OCI-LY1 (cell line): ENCODE measurements around the gene MCF2L.

Source experiments
- H2AFZ ChIP-seq: fragments of 200-600 bp; sonication (generic), shearing (Covaris generic); 2 replicates; pipeline ENCODE4 v1.6.0; 2014; ENCODE audit warnings: antibody characterized with exemption, mild to moderate bottlenecking, low read length
- H3F3A ChIP-seq: fragments of 200-600 bp; sonication (generic), shearing (Covaris generic); 2 replicates; pipeline ENCODE4 v1.6.0; 2014; ENCODE audit warnings: mild to moderate bottlenecking, antibody characterized with exemption, low read length, moderate library complexity; ENCODE audit not compliant: insufficient read depth
- H3K27ac ChIP-seq: fragments of 200-600 bp; sonication (generic); 2 replicates; pipeline ENCODE4 v1.5.1; 2014; ENCODE audit warnings: low read length, mixed run types, mild to moderate bottlenecking, low read depth; ENCODE audit not compliant: poor library complexity, severe bottlenecking
- H3K27me3 ChIP-seq: fragments of 200-600 bp; sonication (generic); 2 replicates; pipeline ENCODE4 v1.6.0; 2014; ENCODE audit warnings: antibody characterized with exemption, mild to moderate bottlenecking, low read length, moderate library complexity; ENCODE audit not compliant: insufficient read depth
- H3K36me3 ChIP-seq: fragments of 200-600 bp; sonication (generic); 2 replicates; pipeline ENCODE4 v1.6.1; 2014; ENCODE audit warnings: mild to moderate bottlenecking, antibody characterized with exemption, low read length, moderate library complexity, mixed read lengths; ENCODE audit not compliant: insufficient read depth
- H3K4me1 ChIP-seq: fragments of 200-600 bp; sonication (generic); 2 replicates; pipeline ENCODE4 v1.5.1; 2014; ENCODE audit warnings: mild to moderate bottlenecking, low read length, moderate library complexity; ENCODE audit not compliant: insufficient read depth, severe bottlenecking
- H3K4me2 ChIP-seq: fragments of 200-600 bp; sonication (generic), shearing (Covaris generic); 2 replicates; pipeline ENCODE4 v1.6.1; 2014; ENCODE audit warnings: low read length
- H3K4me3 ChIP-seq: fragments of 200-600 bp; sonication (generic); 2 replicates; pipeline ENCODE4 v1.5.1; 2014; ENCODE audit warnings: low read length, low read depth, mild to moderate bottlenecking, mixed read lengths; ENCODE audit not compliant: poor library complexity, severe bottlenecking
- H3K79me2 ChIP-seq: fragments of 200-600 bp; shearing (Covaris generic); 2 replicates; pipeline ENCODE4 v1.6.1; 2016; ENCODE audit warnings: mixed run types, low read length, mixed read lengths; ENCODE audit not compliant: insufficient read depth
- H3K9ac ChIP-seq: fragments of 200-600 bp; sonication (generic), shearing (Covaris generic); 2 replicates; pipeline ENCODE4 v1.6.1; 2014; ENCODE audit warnings: mild to moderate bottlenecking, low read length, mixed read lengths
- H3K9me2 ChIP-seq: fragments of 200-600 bp; sonication (generic), shearing (Covaris generic); 2 replicates; pipeline ENCODE4 v1.6.1; 2014; ENCODE audit warnings: low read depth, mild to moderate bottlenecking, low read length, mixed read lengths
- H3K9me3 ChIP-seq: fragments of 200-600 bp; shearing (Covaris generic); 2 replicates; pipeline ENCODE4 v1.6.1; 2014; ENCODE audit warnings: low read length, mixed read lengths
- H4K20me1 ChIP-seq: fragments of 200-600 bp; sonication (generic), shearing (Covaris generic); 2 replicates; pipeline ENCODE4 v1.6.0; 2016; ENCODE audit warnings: mild to moderate bottlenecking, low read length; ENCODE audit not compliant: insufficient read depth
- CTCF ChIP-seq: fragments of 200-600 bp; sonication (generic), shearing (Covaris generic); IDR thresholded peaks from 2 replicates; pipeline ENCODE4 v1.5.1; 2017; ENCODE audit warnings: mild to moderate bottlenecking, antibody characterized with exemption, low read length, moderate library complexity, mixed read lengths
- EZH2 ChIP-seq: fragments of 200-600 bp; sonication (generic), shearing (Covaris generic); IDR thresholded peaks from 2 replicates; pipeline ENCODE4 v1.8.0; 2017; ENCODE audit warnings: borderline replicate concordance, mixed run types, mild to moderate bottlenecking, antibody characterized with exemption, low read length, moderate library complexity, mixed read lengths

MCF2L gene

GRCh38 chr13:113094410-113094800, 125.4 kb downstream of the MCF2L start:
- Histone ChIP-seq H3K79me2 (no peaks in the 10 kb centered on the region), H3K9me3 (no peaks in the 10 kb centered on the region), H3K36me3 (no peaks in the 10 kb centered on the region), H3F3A (no peaks in the 10 kb centered on the region), H3K27ac (no peak overlapping the region), H3K27me3 (peaks cover 16% of the 10 kb centered on the region; the same call in 1 of the 2 replicates), H3K4me2 (no peak overlapping the region), H4K20me1 (no peaks in the 10 kb centered on the region), H3K4me3 (no peak overlapping the region), H3K9ac (no peak overlapping the region), H2AFZ (no peak overlapping the region), H3K4me1 (no peaks in the 10 kb centered on the region), H3K9me2 (no peaks in the 10 kb centered on the region)
- no peak for TF ChIP-seq CTCF
- TF ChIP-seq EZH2 = no peak

- TF ChIP-seq EZH2 = no peak
- no peak for TF ChIP-seq CTCF
- H3K79me2 ChIP-seq = no peaks in the 10 kb centered on the region
- no peaks in the 10 kb centered on the region for H3K36me3 ChIP-seq
- H3K9me2 ChIP-seq = no peaks in the 10 kb centered on the region
- H3K4me3 ChIP-seq = no peak overlapping the region
- H3K9ac ChIP-seq = no peak overlapping the region
- no peaks in the 10 kb centered on the region for H3F3A ChIP-seq
- H3K27ac ChIP-seq = no peak overlapping the region
- peaks cover 16% of the 10 kb centered on the region; the same call in 1 of the 2 replicates for H3K27me3 ChIP-seq
- no peaks in the 10 kb centered on the region for H3K9me3 ChIP-seq
- no peak overlapping the region for H3K4me2 ChIP-seq
- no peaks in the 10 kb centered on the region for H3K4me1 ChIP-seq
- no peaks in the 10 kb centered on the region for H4K20me1 ChIP-seq
- no peak overlapping the region for H2AFZ ChIP-seq
These were observed 126.4 kb downstream of the MCF2L start for GRCh38 chr13:113095146-113096051.

GRCh38 chr13:113096052-113096744, 127.2 kb downstream of the MCF2L start:
- no peak overlapping the region for H3K4me3 ChIP-seq
- no peak overlapping the region for H3K4me2 ChIP-seq
- no peak overlapping the region for H3K9ac ChIP-seq
- no peaks in the 10 kb centered on the region for H3K79me2 ChIP-seq
- H3K4me1 ChIP-seq = no peaks in the 10 kb centered on the region
- H3F3A ChIP-seq = no peaks in the 10 kb centered on the region
- H3K27ac ChIP-seq = no peak overlapping the region
- H3K9me2 ChIP-seq = no peaks in the 10 kb centered on the region
- no peak overlapping the region for H2AFZ ChIP-seq
- H3K9me3 ChIP-seq = no peaks in the 10 kb centered on the region
- H3K27me3 ChIP-seq = peaks cover 15% of the 10 kb centered on the region; the same call in 1 of the 2 replicates
- H3K36me3 ChIP-seq = no peaks in the 10 kb centered on the region
- no peak for TF ChIP-seq EZH2
- no peak for TF ChIP-seq CTCF
- H4K20me1 ChIP-seq = no peaks in the 10 kb centered on the region
